ENCODE data around the gene NLK. TPM values are rescaled to one million over a fixed set of nuclear protein-coding genes. Genes with fewer than 3 reads are reported as not detected.
A peak's percentile ranks its signal among the peaks of the same experiment; 100 is the strongest.

Gene NLK
- total and polyA plus RNA-seq, 2 donors (not counting 1 experiment from before 2014, with no cell fraction given), result 14.4 to 16.1 TPM

DNA sequence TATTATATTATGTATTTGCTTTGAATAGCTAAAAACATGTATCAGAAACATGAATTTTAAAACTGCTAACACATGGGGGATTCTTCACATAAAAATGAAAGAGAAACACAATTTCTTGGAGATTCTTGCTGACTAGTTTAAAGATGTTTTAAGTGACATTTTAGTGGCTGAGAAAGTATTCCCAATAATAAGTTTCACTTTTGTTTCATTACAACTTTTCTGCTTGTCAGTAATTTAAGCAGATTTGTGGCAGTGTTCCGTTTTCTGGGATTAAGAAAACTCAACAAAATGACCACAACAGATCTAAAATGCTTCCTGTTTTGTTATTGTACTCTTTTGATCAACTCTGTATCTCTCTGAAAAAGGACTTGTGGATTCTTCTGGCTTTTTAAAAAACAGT, 75.9 kb downstream of the NLK start:
- Histone ChIP-seq H3K4me1 (ENCODE audit: control insufficient read depth, extremely low read depth, insufficient read depth, low read length) (peaks cover under 1% of the 10 kb centered on the region), H3K4me2 (ENCODE audit: extremely low read depth, insufficient read depth, low read length) (peak overlapping the region; percentile 67), H4K20me1 (ENCODE audit: control insufficient read depth, extremely low read depth, insufficient read depth, low read length) (no peaks in the 10 kb centered on the region), H3K27me3 (ENCODE audit: control insufficient read depth, insufficient read depth, low read length) (no peaks in the 10 kb centered on the region), H3K79me2 (ENCODE audit: control insufficient read depth, insufficient read depth, low read length) (no peaks in the 10 kb centered on the region), H2AFZ (ENCODE audit: low read length) (no peak overlapping the region), H3K27ac (ENCODE audit: insufficient read depth, low read length) (no peak overlapping the region), H3K9me3 (ENCODE audit: control insufficient read depth, insufficient read depth, low read depth, low read length) (no peaks in the 10 kb centered on the region), H3K4me3 (replicated peaks in 1 of 4; ENCODE audit: control extremely low read depth in 1 of 4, insufficient read depth in 1 of 4, low read depth in 3 of 4, low read length in 4 of 4) (no peak overlapping the region), H3K36me3 (ENCODE audit: control insufficient read depth, insufficient read depth, low read length) (no peaks in the 10 kb centered on the region), H3K9ac (ENCODE audit: insufficient read depth, low read length) (no peak overlapping the region)
- no peak for DNase-seq (ENCODE audit: low read depth in 2 of 2)
- no peak for TF ChIP-seq EZH2 (IDR thresholded peaks at IDR 0.05; ENCODE audit: low read length, missing control alignments)
- TF ChIP-seq, protein P1, sequence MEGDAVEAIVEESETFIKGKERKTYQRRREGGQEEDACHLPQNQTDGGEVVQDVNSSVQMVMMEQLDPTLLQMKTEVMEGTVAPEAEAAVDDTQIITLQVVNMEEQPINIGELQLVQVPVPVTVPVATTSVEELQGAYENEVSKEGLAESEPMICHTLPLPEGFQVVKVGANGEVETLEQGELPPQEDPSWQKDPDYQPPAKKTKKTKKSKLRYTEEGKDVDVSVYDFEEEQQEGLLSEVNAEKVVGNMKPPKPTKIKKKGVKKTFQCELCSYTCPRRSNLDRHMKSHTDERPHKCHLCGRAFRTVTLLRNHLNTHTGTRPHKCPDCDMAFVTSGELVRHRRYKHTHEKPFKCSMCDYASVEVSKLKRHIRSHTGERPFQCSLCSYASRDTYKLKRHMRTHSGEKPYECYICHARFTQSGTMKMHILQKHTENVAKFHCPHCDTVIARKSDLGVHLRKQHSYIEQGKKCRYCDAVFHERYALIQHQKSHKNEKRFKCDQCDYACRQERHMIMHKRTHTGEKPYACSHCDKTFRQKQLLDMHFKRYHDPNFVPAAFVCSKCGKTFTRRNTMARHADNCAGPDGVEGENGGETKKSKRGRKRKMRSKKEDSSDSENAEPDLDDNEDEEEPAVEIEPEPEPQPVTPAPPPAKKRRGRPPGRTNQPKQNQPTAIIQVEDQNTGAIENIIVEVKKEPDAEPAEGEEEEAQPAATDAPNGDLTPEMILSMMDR (conservative IDR thresholded peaks at IDR 0.05 in 1 of 2, IDR thresholded peaks at IDR 0.05 in 1 of 2; ENCODE audit: low read depth in 1 of 2, low read length in 2 of 2), result no peak

DNA sequence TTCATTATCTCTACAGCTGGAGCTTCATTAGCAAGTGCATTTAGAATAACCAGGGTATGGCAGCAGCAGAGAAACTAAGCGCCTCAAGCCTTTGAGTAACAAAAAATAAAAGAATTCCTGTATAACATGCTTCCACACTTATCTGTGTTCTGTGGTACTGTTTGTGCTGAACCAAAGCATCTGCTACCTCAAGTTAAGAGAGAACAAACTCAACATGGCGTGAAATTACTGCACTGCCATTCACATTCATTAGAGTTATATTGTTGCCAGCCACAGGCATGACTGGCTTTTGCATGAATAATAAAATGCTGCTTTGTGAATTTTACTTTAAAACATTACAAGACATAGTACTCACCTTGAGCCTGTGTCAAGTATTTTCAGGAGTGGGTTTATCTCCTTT, 76.6 kb downstream of the NLK start:
- no peak for TF ChIP-seq EZH2 (IDR thresholded peaks at IDR 0.05; ENCODE audit: low read length, missing control alignments)
- TF ChIP-seq, protein P1 (conservative IDR thresholded peaks at IDR 0.05 in 1 of 2, IDR thresholded peaks at IDR 0.05 in 1 of 2; ENCODE audit: low read depth in 1 of 2, low read length in 2 of 2), result no peak
- no peak overlapping the region for H3K27ac ChIP-seq (ENCODE audit: insufficient read depth, low read length)
- no peaks in the 10 kb centered on the region for H3K9me3 ChIP-seq (ENCODE audit: control insufficient read depth, insufficient read depth, low read depth, low read length)
- H3K4me1 ChIP-seq (ENCODE audit: control insufficient read depth, extremely low read depth, insufficient read depth, low read length), result no peaks in the 10 kb centered on the region
- no peak overlapping the region for H3K4me3 ChIP-seq (replicated peaks in 1 of 4; ENCODE audit: control extremely low read depth in 1 of 4, insufficient read depth in 1 of 4, low read depth in 3 of 4, low read length in 4 of 4)
- no peaks in the 10 kb centered on the region for H3K79me2 ChIP-seq (ENCODE audit: control insufficient read depth, insufficient read depth, low read length)
- H4K20me1 ChIP-seq (ENCODE audit: control insufficient read depth, extremely low read depth, insufficient read depth, low read length), result no peaks in the 10 kb centered on the region
- no peaks in the 10 kb centered on the region for H3K27me3 ChIP-seq (ENCODE audit: control insufficient read depth, insufficient read depth, low read length)
- H3K36me3 ChIP-seq (ENCODE audit: control insufficient read depth, insufficient read depth, low read length), result no peaks in the 10 kb centered on the region
- H2AFZ ChIP-seq (ENCODE audit: low read length), result no peak overlapping the region
- H3K9ac ChIP-seq (ENCODE audit: insufficient read depth, low read length), result no peak overlapping the region
- peak in 1 of 2 donors; percentile 26 for DNase-seq (ENCODE audit: low read depth in 2 of 2)
- H3K4me2 ChIP-seq (ENCODE audit: extremely low read depth, insufficient read depth, low read length), result no peak overlapping the region

DNA sequence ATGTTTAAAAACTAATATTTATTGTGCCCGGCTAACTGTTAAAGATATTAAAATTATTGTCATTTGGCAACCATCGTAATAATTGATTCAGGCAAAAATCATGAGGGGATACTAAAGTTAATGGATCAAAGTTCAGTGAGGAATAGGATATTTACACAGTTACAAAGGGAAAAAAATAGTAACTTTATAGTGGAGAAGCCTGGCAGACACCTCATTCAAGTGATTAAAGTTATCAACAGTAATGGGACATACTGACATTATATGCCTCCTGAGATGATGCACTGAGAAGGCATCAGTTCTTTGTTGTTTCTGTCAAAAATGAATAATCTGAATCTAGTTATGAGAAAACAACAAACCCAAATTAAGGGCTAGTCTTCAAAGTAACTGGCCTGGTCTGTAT, 77.1 kb downstream of the NLK start:
- Histone ChIP-seq H3K27me3 (ENCODE audit: control insufficient read depth, insufficient read depth, low read length) (no peaks in the 10 kb centered on the region), H3K79me2 (ENCODE audit: control insufficient read depth, insufficient read depth, low read length) (no peaks in the 10 kb centered on the region), H3K4me3 (replicated peaks in 1 of 4; ENCODE audit: control extremely low read depth in 1 of 4, insufficient read depth in 1 of 4, low read depth in 3 of 4, low read length in 4 of 4) (no peak overlapping the region), H3K36me3 (ENCODE audit: control insufficient read depth, insufficient read depth, low read length) (no peaks in the 10 kb centered on the region), H3K4me2 (ENCODE audit: extremely low read depth, insufficient read depth, low read length) (no peak overlapping the region), H3K4me1 (ENCODE audit: control insufficient read depth, extremely low read depth, insufficient read depth, low read length) (no peaks in the 10 kb centered on the region), H3K9ac (ENCODE audit: insufficient read depth, low read length) (no peak overlapping the region), H3K9me3 (ENCODE audit: control insufficient read depth, insufficient read depth, low read depth, low read length) (no peaks in the 10 kb centered on the region), H3K27ac (ENCODE audit: insufficient read depth, low read length) (no peak overlapping the region), H2AFZ (ENCODE audit: low read length) (no peak overlapping the region), H4K20me1 (ENCODE audit: control insufficient read depth, extremely low read depth, insufficient read depth, low read length) (no peaks in the 10 kb centered on the region)
- TF ChIP-seq, protein P1 (conservative IDR thresholded peaks at IDR 0.05 in 1 of 2, IDR thresholded peaks at IDR 0.05 in 1 of 2; ENCODE audit: low read depth in 1 of 2, low read length in 2 of 2), result no peak
- TF ChIP-seq EZH2 (IDR thresholded peaks at IDR 0.05; ENCODE audit: low read length, missing control alignments), result no peak
- no peak for DNase-seq (ENCODE audit: low read depth in 2 of 2)

All from fibroblast of lung (primary cell).